Measurements from ENCODE around the gene LANCL2. TPM values are rescaled to one million over a fixed set of nuclear protein-coding genes. Genes with fewer than 3 reads are reported as not detected.

Gene LANCL2
- total RNA-seq: 16.5 and 27.7 TPM in 2 replicates

GRCh38 chr7:55365205-55365674 is at the start of gene LANCL2:
Gene LANCL2 (plus strand): TSS chr7:55365337. CDS start chr7:55366026, 689 bp downstream.

Other genes starting within 250 kb of the LANCL2 start
- gene VOPP1, start 207.2 kb downstream of the LANCL2 start, total RNA-seq: 145 and 163 TPM in 2 replicates

Data from thoracic aorta endothelial cell (primary cell).